ENCODE results near the gene HP. TPM values are rescaled to one million over a fixed set of nuclear protein-coding genes. Genes with fewer than 3 reads are reported as not detected.

Gene HP
- total RNA-seq, 4 donors from 2014 or later, result 0.77 to 23.8 (median 10.6) TPM

- DNase-seq, result no peak
- H3K27me3 ChIP-seq, result no peaks in the 10 kb centered on the region
- no peaks in the 10 kb centered on the region for H3K36me3 ChIP-seq
- H3K4me1 ChIP-seq, result no peaks in the 10 kb centered on the region
- intact Hi-C loops (cut with DNase I; ENCODE audit: low total_unique reads), result no loop called here
- no peak overlapping the region for H3K27ac ChIP-seq
- H3K9me3 ChIP-seq, result no peaks in the 10 kb centered on the region
- no peak overlapping the region for H3K4me3 ChIP-seq
- no peak for TF ChIP-seq CTCF (IDR thresholded peaks at IDR 0.05)
- no peak for TF ChIP-seq POLR2A (IDR thresholded peaks at IDR 0.05)
Observed at GRCh38 chr16:72109966-72110530, 55.7 kb downstream of the HP start.

Other genes with a start within 250 kb of the HP start
- 100 to 1,000 TPM in 1 of 4 donors, 10 to 100 TPM in 3; 32.5 to 125 (median 56.4) TPM for gene AP1G1, start 245.7 kb upstream of the HP start, total RNA-seq
- 10 to 100 TPM in 3 of 4 donors, 1 to 10 TPM in 1; 4.7 to 33.1 (median 23.4) TPM for gene ATXN1L, start 208.5 kb upstream of the HP start, total RNA-seq
- gene ZNF821, start 170.3 kb upstream of the HP start, total RNA-seq, result 10 to 100 TPM in 2 of 4 donors, 1 to 10 TPM in 1, under 1 TPM in 1; 0.59 to 16.9 (median 7.4) TPM
- gene IST1, start 159.0 kb upstream of the HP start, total RNA-seq, result 100 to 1,000 TPM; 172 to 301 (median 207) TPM
- under 1 TPM in 3 of 4 donors, not detected in 1; under 0.01 to 0.35 (median 0.15) TPM for gene PKD1L3, start 54.1 kb upstream of the HP start, total RNA-seq
- 10 to 100 TPM in 1 of 4 donors, 1 to 10 TPM in 3; 1.8 to 14.7 (median 7.1) TPM for gene DHODH, start 45.8 kb upstream of the HP start, total RNA-seq
- 1 to 10 TPM in 1 of 4 donors, not detected in 3; 1.1 TPM for gene HPR, start 8.7 kb downstream of the HP start, total RNA-seq
- gene TXNL4B, start 39.1 kb downstream of the HP start, total RNA-seq, result 10 to 100 TPM in 2 of 4 donors, 1 to 10 TPM in 2; 1.2 to 54.1 (median 14.9) TPM
- 10 to 100 TPM; 12.8 to 73.6 (median 41.5) TPM for gene DHX38, start 39.3 kb downstream of the HP start, total RNA-seq
- 1 to 10 TPM in 2 of 4 donors, not detected in 2; 1.2 to 1.4 TPM for gene PMFBP1, start 117.7 kb downstream of the HP start, total RNA-seq

All from uterus (tissue), 4 donors.